H9 (cell line): ENCODE data around the gene ANP32B. TPM values are rescaled to one million over a fixed set of nuclear protein-coding genes. Genes with fewer than 3 reads are reported as not detected.

Source experiments
- DNase-seq: peaks from one replicate; pipeline ENCODE4 v3.0.0-alpha.2; 2017
- H2AFZ ChIP-seq: one replicate; pipeline ENCODE4 v1.6.1; 2013; ENCODE audit warnings: mild to moderate bottlenecking, low read length, control low read depth, moderate library complexity
- H2AK5ac ChIP-seq: 2 replicates; pipeline ENCODE4 v1.6.1; 2013; ENCODE audit warnings: low read length, control low read depth, mixed read lengths; ENCODE audit not compliant: insufficient read length
- H2BK120ac ChIP-seq: one replicate; pipeline ENCODE4 v1.6.1; 2013; ENCODE audit warnings: low read depth, mild to moderate bottlenecking, low read length, control low read depth, inconsistent platforms; ENCODE audit not compliant: poor library complexity, severe bottlenecking
- H2BK12ac ChIP-seq: 2 replicates; pipeline ENCODE4 v1.6.1; 2013; ENCODE audit warnings: low read length, control low read depth, mixed read lengths, low read depth; ENCODE audit not compliant: insufficient read length
- H2BK15ac ChIP-seq: 2 replicates; pipeline ENCODE4 v1.6.1; 2013; ENCODE audit warnings: low read depth, low read length, control low read depth
- H2BK20ac ChIP-seq: one replicate; pipeline ENCODE4 v1.6.1; 2013; ENCODE audit warnings: low read depth, mild to moderate bottlenecking, low read length, control low read depth, inconsistent platforms; ENCODE audit not compliant: poor library complexity, severe bottlenecking
- H2BK5ac ChIP-seq: 2 replicates; pipeline ENCODE4 v1.6.1; 2013; ENCODE audit warnings: low read length, control low read depth, mixed read lengths; ENCODE audit not compliant: insufficient read length
- H3K14ac ChIP-seq: 2 replicates; pipeline ENCODE4 v1.6.1; 2013; ENCODE audit warnings: low read length, control low read depth; ENCODE audit not compliant: insufficient read depth
- H3K18ac ChIP-seq: 2 replicates; pipeline ENCODE4 v1.6.1; 2013; ENCODE audit warnings: low read depth, mild to moderate bottlenecking, mixed read lengths, low read length, control low read depth; ENCODE audit not compliant: insufficient read length
- H3K23ac ChIP-seq: 2 replicates; pipeline ENCODE4 v1.6.1; 2013; ENCODE audit warnings: low read length, control low read depth, mixed read lengths, low read depth; ENCODE audit not compliant: insufficient read length
- H3K23me2 ChIP-seq: 2 replicates; pipeline ENCODE4 v1.6.1; 2013; ENCODE audit warnings: low read depth, mild to moderate bottlenecking, mixed read lengths, low read length, control low read depth; ENCODE audit not compliant: insufficient read length, poor library complexity, severe bottlenecking
- H3K27ac ChIP-seq: 2 replicates; pipeline ENCODE4 v1.5.1; 2013; ENCODE audit warnings: low read length, control low read depth, mixed read lengths, low read depth; ENCODE audit not compliant: insufficient read length
- H3K27me3 ChIP-seq: 2 replicates; pipeline ENCODE4 v1.6.1; 2013; ENCODE audit warnings: low read length, control low read depth, inconsistent platforms; ENCODE audit not compliant: insufficient read depth
- H3K4ac ChIP-seq: 2 replicates; pipeline ENCODE4 v1.6.1; 2013; ENCODE audit warnings: low read depth, mild to moderate bottlenecking, control low read depth, inconsistent platforms, low read length, moderate library complexity
- H3K4me1 ChIP-seq: 2 replicates; pipeline ENCODE4 v1.6.1; 2013; ENCODE audit warnings: low read length, control low read depth, inconsistent platforms; ENCODE audit not compliant: insufficient read depth
- H3K4me2 ChIP-seq: 2 replicates; pipeline ENCODE4 v1.6.1; 2013; ENCODE audit warnings: low read length, control low read depth, mixed read lengths; ENCODE audit not compliant: insufficient read length, insufficient read depth
- H3K56ac ChIP-seq: 2 replicates; pipeline ENCODE4 v1.6.1; 2013; ENCODE audit warnings: low read depth, mild to moderate bottlenecking, mixed read lengths, low read length, control low read depth; ENCODE audit not compliant: insufficient read length
- H3K79me1 ChIP-seq: 2 replicates; pipeline ENCODE4 v1.6.1; 2013; ENCODE audit warnings: low read depth, mild to moderate bottlenecking, moderate library complexity, low read length, control low read depth, inconsistent platforms; ENCODE audit not compliant: insufficient read depth, poor library complexity, severe bottlenecking
- H3K79me2 ChIP-seq: 2 replicates; pipeline ENCODE4 v1.6.1; 2013; ENCODE audit warnings: low read length, control low read depth, inconsistent platforms; ENCODE audit not compliant: insufficient read depth
- H3K9ac ChIP-seq: 2 replicates; pipeline ENCODE4 v1.6.1; 2013; ENCODE audit warnings: low read length, control low read depth, mixed read lengths; ENCODE audit not compliant: insufficient read length; ENCODE audit errors: extremely low read depth
- H3K9me3 ChIP-seq: one replicate; pipeline ENCODE4 v1.6.1; 2013; ENCODE audit warnings: low read depth, low read length, inconsistent platforms; ENCODE audit not compliant: control insufficient read depth
- H3T11ph ChIP-seq: one replicate; pipeline ENCODE4 v1.6.1; 2013; ENCODE audit warnings: mild to moderate bottlenecking, low read length, control low read depth, inconsistent platforms
- H4K20me1 ChIP-seq: one replicate; pipeline ENCODE4 v1.6.1; 2013; ENCODE audit not compliant: control insufficient read depth, insufficient read length, insufficient read depth
- H4K5ac ChIP-seq: 2 replicates; pipeline ENCODE4 v1.6.1; 2013; ENCODE audit warnings: low read depth, mild to moderate bottlenecking, mixed read lengths, low read length, control low read depth; ENCODE audit not compliant: insufficient read length
- H4K8ac ChIP-seq: replicated peaks from 2 replicates; pipeline ENCODE4 v1.6.1; 2013; ENCODE audit warnings: low read length, control low read depth, mixed read lengths, low read depth; ENCODE audit not compliant: insufficient read length
- H4K91ac ChIP-seq: 2 replicates; pipeline ENCODE4 v1.6.1; 2013; ENCODE audit warnings: low read depth, mild to moderate bottlenecking, moderate library complexity, mixed read lengths, low read length, control low read depth; ENCODE audit not compliant: insufficient read length
- H3K27ac Mint-ChIP-seq, 3 experiments: 2 replicates in 2 of 3; 3 replicates in 1 of 3; pipeline ENCODE4 v1.8.0; 2020 to 2021; ENCODE audit warnings: mixed read lengths in 3 of 3, mild to moderate bottlenecking in 1 of 3, moderate library complexity in 1 of 3
- H3K27me3 Mint-ChIP-seq: 2 replicates; pipeline ENCODE4 v1.8.0; 2021; ENCODE audit warnings: low read depth, mild to moderate bottlenecking, moderate library complexity, mixed read lengths
- H3K36me3 Mint-ChIP-seq, 3 experiments: 2 replicates in 2 of 3; 3 replicates in 1 of 3; pipeline ENCODE4 v1.8.0; 2020 to 2021; ENCODE audit warnings: low read depth in 3 of 3, mixed read lengths in 3 of 3; ENCODE audit not compliant: insufficient read depth in 1 of 3
- H3K4me1 Mint-ChIP-seq, 2 experiments: 2 replicates each; pipeline ENCODE4 v1.8.0; 2020; ENCODE audit warnings: mixed read lengths in 2 of 2
- H3K4me3 Mint-ChIP-seq, 2 experiments: 2 replicates in 1 of 2; 3 replicates in 1 of 2; pipeline ENCODE4 v1.8.0; 2020 to 2021; ENCODE audit warnings: mild to moderate bottlenecking in 2 of 2, mixed read lengths in 2 of 2, moderate library complexity in 1 of 2
- H3K9me3 Mint-ChIP-seq, 2 experiments: 2 replicates in 1 of 2; 3 replicates in 1 of 2; pipeline ENCODE4 v1.8.0; 2020; ENCODE audit warnings: mild to moderate bottlenecking in 2 of 2, mixed read lengths in 2 of 2, moderate library complexity in 1 of 2
- WGBS: extraction: QIAGEN DNeasy Blood & Tissue Kit; methylation state at CpG from one replicate; pipeline ENCODE4 v1.1.7; 2013; ENCODE audit warnings: missing lambda C conversion rate, low lambda C conversion rate, mixed read lengths; ENCODE audit not compliant: insufficient read length; ENCODE audit errors: extremely low coverage; 5-methylcytosine and 5-hydroxymethylcytosine counted together
- total RNA-seq: library from RNA; stranded (reverse); gene quantifications from 2 replicates; pipeline ENCODE4 v1.2.1, GENCODE V29; 2021
- TF ChIP-seq, protein P1 (sequence below): fragments of 200-600 bp; sonication (generic); conservative IDR thresholded peaks from 3 replicates; pipeline ENCODE4 v1.8.0; 2021; ENCODE audit warnings: antibody characterized with exemption, mild to moderate bottlenecking

The ANP32B gene
- total RNA-seq, 1 experiment from 2014 or later: 91.6 TPM

- Histone ChIP-seq H2BK12ac (no peak overlapping the region), H3K9ac (no peak overlapping the region), H3K27ac (no peak overlapping the region), H3K27me3 (no peaks in the 10 kb centered on the region), H4K91ac (no peak overlapping the region), H2BK120ac (no peak overlapping the region), H4K5ac (no peak overlapping the region), H3K4me1 (no peaks in the 10 kb centered on the region; the same call in 1 of the 2 replicates), H3K79me1 (peaks cover 11% of the 10 kb centered on the region), H3K4me2 (no peak overlapping the region), H2BK5ac (no peak overlapping the region), H3T11ph (no peak overlapping the region), H2AFZ (no peak overlapping the region), H4K8ac (no peak overlapping the region), H3K79me2 (peaks cover 2% of the 10 kb centered on the region; the same call in 1 of the 2 replicates), H3K23ac (no peak overlapping the region), H2AK5ac (no peak overlapping the region), H4K20me1 (no peaks in the 10 kb centered on the region), H3K18ac (no peak overlapping the region), H3K56ac (no peak overlapping the region), H3K14ac (no peak overlapping the region), H3K9me3 (no peaks in the 10 kb centered on the region), H3K23me2 (no peaks in the 10 kb centered on the region), H2BK20ac (no peak overlapping the region), H2BK15ac (no peak overlapping the region), H3K4ac (no peak overlapping the region)
- DNase-seq: no peak
- WGBS: no CpG with 5 or more reads among the region's 6 CpGs
- Mint-ChIP-seq H3K36me3 (peaks cover 3 to 17% (median 6%) of the 10 kb centered on the region in 3 experiments; a peak in 4 of 7 replicates), H3K4me3 (no peak overlapping the region), H3K9me3 (no peaks in the 10 kb centered on the region), H3K27ac (no peak overlapping the region), H3K27me3 (peaks cover 26% of the 10 kb centered on the region), H3K4me1 (peaks cover 0 to 16% of the 10 kb centered on the region in 2 experiments; a peak in 2 of 4 replicates)
- TF ChIP-seq, protein P1, sequence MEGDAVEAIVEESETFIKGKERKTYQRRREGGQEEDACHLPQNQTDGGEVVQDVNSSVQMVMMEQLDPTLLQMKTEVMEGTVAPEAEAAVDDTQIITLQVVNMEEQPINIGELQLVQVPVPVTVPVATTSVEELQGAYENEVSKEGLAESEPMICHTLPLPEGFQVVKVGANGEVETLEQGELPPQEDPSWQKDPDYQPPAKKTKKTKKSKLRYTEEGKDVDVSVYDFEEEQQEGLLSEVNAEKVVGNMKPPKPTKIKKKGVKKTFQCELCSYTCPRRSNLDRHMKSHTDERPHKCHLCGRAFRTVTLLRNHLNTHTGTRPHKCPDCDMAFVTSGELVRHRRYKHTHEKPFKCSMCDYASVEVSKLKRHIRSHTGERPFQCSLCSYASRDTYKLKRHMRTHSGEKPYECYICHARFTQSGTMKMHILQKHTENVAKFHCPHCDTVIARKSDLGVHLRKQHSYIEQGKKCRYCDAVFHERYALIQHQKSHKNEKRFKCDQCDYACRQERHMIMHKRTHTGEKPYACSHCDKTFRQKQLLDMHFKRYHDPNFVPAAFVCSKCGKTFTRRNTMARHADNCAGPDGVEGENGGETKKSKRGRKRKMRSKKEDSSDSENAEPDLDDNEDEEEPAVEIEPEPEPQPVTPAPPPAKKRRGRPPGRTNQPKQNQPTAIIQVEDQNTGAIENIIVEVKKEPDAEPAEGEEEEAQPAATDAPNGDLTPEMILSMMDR: no peak
Observed at GRCh38 chr9:97992219-97992618, 9.1 kb downstream of the ANP32B start.
